LNCaP clone FGC (cell line): Measurements from ENCODE around the gene LDLRAD4.

Experiments used
- DNase-seq: peaks from one replicate; pipeline ENCODE4 v3.0.0-alpha.2; 2011; ENCODE audit warnings: low read depth
- H3K4me3 ChIP-seq: 2 replicates; pipeline ENCODE4 v1.5.1; 2011; ENCODE audit warnings: mild to moderate bottlenecking, low read depth, low read length, control low read depth
- CTCF ChIP-seq: IDR thresholded peaks from 2 replicates; pipeline ENCODE4 v1.5.1; 2012; ENCODE audit warnings: mild to moderate bottlenecking; ENCODE audit not compliant: control insufficient read depth, insufficient read depth; ENCODE audit errors: extremely low read depth

LDLRAD4 gene

GRCh38 chr18:13298262-13298661 is 79.7 kb downstream of the LDLRAD4 start:
- TF ChIP-seq CTCF: no peak
- H3K4me3 ChIP-seq: no peak overlapping the region
- DNase-seq: no peak

DNA sequence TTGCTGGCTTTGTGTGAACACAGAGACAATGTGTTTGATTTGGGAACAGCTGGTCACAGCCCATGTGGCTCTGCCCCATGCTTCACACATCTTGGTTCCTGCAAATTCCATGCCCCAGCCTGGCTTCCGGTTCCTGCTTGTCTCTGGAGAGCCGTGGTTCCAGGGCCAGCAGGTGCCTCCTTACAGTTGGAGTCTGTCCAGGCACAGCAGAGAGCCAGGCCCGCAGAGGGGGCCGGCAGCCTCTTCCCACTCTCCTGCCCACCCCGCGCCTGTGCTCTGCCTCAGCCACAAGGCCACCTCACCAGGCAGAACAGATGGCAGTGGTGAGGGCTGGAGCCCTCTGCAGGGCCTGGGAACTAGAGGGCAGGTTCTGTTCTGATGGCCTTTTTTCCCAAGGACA is 81.5 kb downstream of the LDLRAD4 start:
- H3K4me3 ChIP-seq: no peak overlapping the region
- TF ChIP-seq CTCF: no peak
- no peak for DNase-seq

- H3K4me3 ChIP-seq: no peak overlapping the region
- TF ChIP-seq CTCF: no peak
- no peak for DNase-seq
Measured at GRCh38 chr18:13300796-13301195, 82.2 kb downstream of the LDLRAD4 start.

DNA sequence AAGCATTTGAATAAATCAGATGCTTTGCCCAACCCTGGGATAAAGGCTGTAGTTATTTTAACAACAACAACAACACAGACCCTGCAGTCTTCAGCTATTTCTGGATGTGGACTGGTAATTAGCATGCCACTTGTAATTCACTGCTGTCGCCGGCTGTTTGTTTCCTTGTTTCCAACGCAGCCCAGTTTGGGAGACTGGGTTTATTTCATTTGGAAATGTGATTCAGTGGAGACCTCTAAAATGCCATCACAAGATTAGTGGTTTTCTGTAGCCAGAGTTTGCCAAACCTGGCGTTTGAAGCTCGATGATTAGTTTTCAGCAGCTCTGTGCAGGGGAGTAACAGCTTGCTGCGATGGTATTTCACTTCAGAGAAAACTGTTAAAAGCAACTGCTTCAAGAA is 83.5 kb downstream of the LDLRAD4 start:
- no peak for TF ChIP-seq CTCF
- DNase-seq: no peak
- no peak overlapping the region for H3K4me3 ChIP-seq

GRCh38 chr18:13302457-13303225 is 84.1 kb downstream of the LDLRAD4 start:
- H3K4me3 ChIP-seq: no peak overlapping the region
- peak; percentile 25 for DNase-seq

GRCh38 chr18:13303756-13304364 is 85.3 kb downstream of the LDLRAD4 start:
- TF ChIP-seq CTCF: no peak
- DNase-seq: no peak
- H3K4me3 ChIP-seq: no peak overlapping the region

More at GRCh38 chr18:13302457-13303225, 84.1 kb downstream of the LDLRAD4 start:
- TF ChIP-seq CTCF: peak; percentile 6; the same call in 1 of the 2 replicates
